GM10266 (cell line): ENCODE data around the gene TMEM141.
"Not testable (repeated sequence)": the region's sequence is repeated elsewhere in the genome, so short reads cannot be mapped to it uniquely, and the experiment has no call there.

Experiments used
- DNase-seq: peaks from one replicate; pipeline ENCODE4 v3.0.0; 2012; ENCODE audit errors: extremely low spot score
- TF ChIP-seq, protein P1 (sequence below): IDR thresholded peaks from 2 replicates; pipeline ENCODE4 v1.5.1; 2012; ENCODE audit warnings: mild to moderate bottlenecking, low read depth; ENCODE audit not compliant: control insufficient read depth, insufficient read depth; ENCODE audit errors: missing control alignments

Gene TMEM141

DNA sequence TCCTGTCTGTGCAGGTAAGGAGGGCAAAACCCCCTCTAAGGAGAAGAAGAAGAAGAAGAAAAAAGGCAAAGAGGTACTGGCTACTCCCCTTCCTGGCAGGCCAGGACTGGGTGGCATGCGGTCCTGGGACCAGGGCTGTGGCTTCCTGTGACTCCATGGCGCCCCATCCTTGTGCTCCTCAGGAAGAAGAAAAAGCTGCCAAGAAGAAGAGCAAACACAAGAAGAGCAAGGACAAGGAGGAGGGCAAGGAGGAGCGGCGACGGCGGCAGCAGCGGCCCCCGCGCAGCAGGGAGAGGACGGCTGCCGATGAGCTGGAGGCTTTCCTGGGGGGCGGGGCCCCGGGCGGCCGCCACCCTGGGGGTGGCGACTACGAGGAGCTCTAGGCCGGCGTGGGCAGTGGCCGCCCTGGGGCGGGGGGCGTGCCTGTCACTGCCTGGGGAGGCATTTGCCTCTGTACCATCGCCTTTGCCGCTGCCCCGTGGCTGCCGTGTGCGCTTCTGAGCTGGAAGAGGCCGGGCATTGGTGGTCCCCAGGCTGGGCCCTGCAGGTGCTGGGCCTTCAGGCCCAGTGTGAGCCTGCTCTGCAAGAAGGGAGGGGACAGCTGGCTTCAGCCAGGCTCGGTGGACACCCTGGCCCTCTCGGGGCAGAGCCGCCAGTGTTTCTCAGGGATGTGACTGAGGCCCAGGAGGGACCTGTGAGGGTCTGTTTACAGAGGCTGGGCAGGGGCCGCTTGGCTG is 49.2 kb downstream of the TMEM141 start:
- no peak for DNase-seq

DNA sequence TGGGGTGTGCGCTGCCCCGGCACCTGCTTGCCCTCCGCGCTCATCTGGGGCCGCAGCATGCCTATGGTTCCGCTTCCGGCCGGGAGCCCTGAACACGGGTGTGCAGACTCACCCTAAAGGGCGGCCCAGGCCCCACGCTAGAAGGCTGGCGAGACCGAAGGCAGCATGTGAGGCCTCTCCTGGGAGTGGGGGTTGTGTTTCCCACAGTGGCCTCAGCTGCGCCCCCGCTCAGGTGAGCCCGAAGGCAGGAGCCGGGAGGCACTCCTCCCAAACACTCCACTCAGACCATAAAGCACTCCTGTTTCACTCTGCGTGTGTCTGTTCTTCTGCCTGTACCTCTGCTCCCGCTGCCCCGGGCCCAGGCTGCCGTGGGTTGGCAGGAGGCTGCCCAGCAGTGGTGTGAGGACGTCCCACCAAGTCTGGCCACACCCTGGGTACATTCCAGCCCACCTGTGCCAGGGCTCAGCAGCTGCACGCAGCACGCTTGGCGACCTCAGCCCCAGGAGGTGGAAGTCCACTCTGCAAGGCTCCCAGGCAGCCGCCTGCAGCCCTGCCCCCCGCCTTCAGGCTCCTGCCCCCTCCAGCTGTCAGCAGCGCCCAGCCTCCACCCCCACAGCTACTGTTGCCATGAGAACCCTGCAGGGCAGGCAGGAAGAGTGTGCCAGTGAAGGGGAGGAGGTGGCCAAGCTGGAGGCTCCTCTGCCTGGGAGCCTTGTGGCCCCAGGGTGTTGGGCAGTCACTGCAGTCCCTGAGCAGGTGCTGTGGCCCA is 49.9 kb downstream of the TMEM141 start:
- TF ChIP-seq, protein P1, sequence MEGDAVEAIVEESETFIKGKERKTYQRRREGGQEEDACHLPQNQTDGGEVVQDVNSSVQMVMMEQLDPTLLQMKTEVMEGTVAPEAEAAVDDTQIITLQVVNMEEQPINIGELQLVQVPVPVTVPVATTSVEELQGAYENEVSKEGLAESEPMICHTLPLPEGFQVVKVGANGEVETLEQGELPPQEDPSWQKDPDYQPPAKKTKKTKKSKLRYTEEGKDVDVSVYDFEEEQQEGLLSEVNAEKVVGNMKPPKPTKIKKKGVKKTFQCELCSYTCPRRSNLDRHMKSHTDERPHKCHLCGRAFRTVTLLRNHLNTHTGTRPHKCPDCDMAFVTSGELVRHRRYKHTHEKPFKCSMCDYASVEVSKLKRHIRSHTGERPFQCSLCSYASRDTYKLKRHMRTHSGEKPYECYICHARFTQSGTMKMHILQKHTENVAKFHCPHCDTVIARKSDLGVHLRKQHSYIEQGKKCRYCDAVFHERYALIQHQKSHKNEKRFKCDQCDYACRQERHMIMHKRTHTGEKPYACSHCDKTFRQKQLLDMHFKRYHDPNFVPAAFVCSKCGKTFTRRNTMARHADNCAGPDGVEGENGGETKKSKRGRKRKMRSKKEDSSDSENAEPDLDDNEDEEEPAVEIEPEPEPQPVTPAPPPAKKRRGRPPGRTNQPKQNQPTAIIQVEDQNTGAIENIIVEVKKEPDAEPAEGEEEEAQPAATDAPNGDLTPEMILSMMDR, result no peak
- DNase-seq, result no peak

More for the DNA sequence above, 49.2 kb downstream of the TMEM141 start:
- TF ChIP-seq, protein P1, result no peak

DNA sequence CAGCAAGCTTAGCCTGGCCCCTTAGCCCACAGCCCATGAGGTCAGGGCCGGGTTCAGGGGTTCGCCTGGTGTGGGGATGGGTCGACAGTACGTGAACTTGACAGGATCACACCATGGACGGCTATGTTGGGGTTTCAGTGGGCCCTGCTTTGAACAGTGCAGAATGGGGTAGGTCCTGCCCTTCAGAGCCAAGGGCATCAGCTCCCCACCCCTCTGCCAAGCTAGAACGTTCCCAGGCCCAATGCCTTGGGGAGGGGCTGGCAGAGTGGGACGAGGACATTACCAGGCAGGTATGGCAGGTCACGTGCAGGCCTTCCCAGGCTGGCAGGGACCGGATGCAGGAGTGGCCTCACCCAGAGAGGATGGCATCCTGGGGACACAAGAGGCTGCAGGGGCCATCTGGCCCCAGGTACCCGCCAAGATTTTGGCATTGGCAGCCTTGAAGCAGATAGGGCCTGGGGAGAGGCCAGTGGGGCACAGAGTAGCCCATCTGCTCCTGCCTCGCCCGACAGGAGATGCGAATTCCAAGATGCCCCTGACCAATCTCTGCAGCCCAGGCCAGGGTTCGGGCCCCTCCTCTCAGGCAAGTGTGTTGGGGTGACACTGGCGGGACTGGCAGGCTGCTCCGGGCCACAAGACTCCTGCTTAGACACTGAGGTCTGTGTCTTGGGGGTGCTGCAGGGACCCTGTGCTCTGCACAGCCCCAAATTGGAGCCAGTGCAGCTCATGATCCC is 50.7 kb downstream of the TMEM141 start:
- not testable (repeated sequence) for DNase-seq

DNA sequence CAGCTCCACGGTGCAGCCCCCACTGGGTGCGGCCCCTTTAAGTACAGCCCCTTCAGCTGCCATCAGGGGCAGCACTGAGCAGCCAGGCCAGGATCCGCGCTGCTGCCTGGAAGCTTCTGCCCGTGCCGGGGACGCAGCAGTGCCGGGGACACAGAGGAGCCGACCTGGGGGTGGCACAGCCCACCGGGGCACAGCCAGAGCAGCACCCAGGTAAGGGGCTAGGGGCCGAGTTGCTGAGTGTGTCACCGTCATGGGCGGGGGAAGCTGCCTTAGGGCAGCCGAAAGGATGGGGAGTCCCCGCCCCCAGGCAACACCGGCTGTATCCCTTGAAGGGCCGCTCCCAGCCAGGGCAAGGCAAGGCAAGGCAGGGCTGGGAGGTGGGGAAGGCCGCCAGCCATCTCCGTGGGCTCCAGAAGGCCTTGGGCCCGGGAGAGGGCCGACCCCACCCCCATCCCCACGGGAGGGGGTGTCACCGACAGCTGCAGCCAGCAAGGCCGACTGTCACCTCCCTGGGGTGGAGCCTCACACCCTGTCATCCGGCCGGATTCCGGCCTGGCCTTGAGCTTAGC is 51.3 kb downstream of the TMEM141 start, which contains the start of gene AJM1:
Gene AJM1 (plus strand): TSS at position 99 of the 569 bp plus-strand sequence. CDS start 1,937 bp downstream, outside the sequence.
- TF ChIP-seq, protein P1, result peak; percentile 94
- DNase-seq, result peak; percentile 90
